Gastroesophageal sphincter (tissue), 3 donors: ENCODE data around the gene CRPPA.

Experiments used
- EP300 ChIP-seq: sonication (generic); formaldehyde crosslinking; IDR thresholded peaks from one replicate; pipeline ENCODE4 v1.6.1; 2017; ENCODE audit warnings: antibody characterized with exemption, mild to moderate bottlenecking
- POLR2A ChIP-seq, 2 donors: fragments of 450-650 bp; IDR thresholded peaks; one replicate each; pipeline ENCODE4 v1.6.1; 2017; ENCODE audit warnings: antibody characterized with exemption in 2 of 2, mild to moderate bottlenecking in 2 of 2, moderate library complexity in 1 of 2
- POLR2AphosphoS5 ChIP-seq: sonication (generic); formaldehyde crosslinking; IDR thresholded peaks from one replicate; pipeline ENCODE4 v1.6.1; 2017; ENCODE audit warnings: antibody characterized with exemption
- TF ChIP-seq, protein P1 (sequence below), 4 experiments: fragments of 200-600 bp in 2 of 4; fragments of 450-650 bp in 2 of 4; sonication (generic) in 1 of 4; IDR thresholded peaks; one replicate each; pipeline ENCODE4 v1.5.1; 2017 to 2019; ENCODE audit warnings: antibody characterized with exemption in 4 of 4, mild to moderate bottlenecking in 2 of 4, moderate library complexity in 2 of 4

- TF ChIP-seq, protein P1, sequence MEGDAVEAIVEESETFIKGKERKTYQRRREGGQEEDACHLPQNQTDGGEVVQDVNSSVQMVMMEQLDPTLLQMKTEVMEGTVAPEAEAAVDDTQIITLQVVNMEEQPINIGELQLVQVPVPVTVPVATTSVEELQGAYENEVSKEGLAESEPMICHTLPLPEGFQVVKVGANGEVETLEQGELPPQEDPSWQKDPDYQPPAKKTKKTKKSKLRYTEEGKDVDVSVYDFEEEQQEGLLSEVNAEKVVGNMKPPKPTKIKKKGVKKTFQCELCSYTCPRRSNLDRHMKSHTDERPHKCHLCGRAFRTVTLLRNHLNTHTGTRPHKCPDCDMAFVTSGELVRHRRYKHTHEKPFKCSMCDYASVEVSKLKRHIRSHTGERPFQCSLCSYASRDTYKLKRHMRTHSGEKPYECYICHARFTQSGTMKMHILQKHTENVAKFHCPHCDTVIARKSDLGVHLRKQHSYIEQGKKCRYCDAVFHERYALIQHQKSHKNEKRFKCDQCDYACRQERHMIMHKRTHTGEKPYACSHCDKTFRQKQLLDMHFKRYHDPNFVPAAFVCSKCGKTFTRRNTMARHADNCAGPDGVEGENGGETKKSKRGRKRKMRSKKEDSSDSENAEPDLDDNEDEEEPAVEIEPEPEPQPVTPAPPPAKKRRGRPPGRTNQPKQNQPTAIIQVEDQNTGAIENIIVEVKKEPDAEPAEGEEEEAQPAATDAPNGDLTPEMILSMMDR (IDR thresholded peaks at IDR 0.05): no peak
- TF ChIP-seq POLR2AphosphoS5 (no peak), EP300 (no peak), POLR2A (IDR thresholded peaks at IDR 0.05) (no peak)
These were observed 8.8 kb upstream of the CRPPA start for GRCh38 chr7:16430133-16430532.
